NCI-H128 (cell line): Measurements from ENCODE around the gene TMEM151B.

ENCODE experiments used
- DNase-seq: peaks from one replicate; lab custom pipeline; 2025; ENCODE audit not compliant: unreplicated experiment; lab: John Stamatoyannopoulos, UW

TMEM151B gene

GRCh38 chr6:44263354-44264100, 6.7 kb upstream of the TMEM151B start:
- no peak for DNase-seq

- DNase-seq = peak; percentile 6
Measured at GRCh38 chr6:44264154-44265006, 5.9 kb upstream of the TMEM151B start.

DNA sequence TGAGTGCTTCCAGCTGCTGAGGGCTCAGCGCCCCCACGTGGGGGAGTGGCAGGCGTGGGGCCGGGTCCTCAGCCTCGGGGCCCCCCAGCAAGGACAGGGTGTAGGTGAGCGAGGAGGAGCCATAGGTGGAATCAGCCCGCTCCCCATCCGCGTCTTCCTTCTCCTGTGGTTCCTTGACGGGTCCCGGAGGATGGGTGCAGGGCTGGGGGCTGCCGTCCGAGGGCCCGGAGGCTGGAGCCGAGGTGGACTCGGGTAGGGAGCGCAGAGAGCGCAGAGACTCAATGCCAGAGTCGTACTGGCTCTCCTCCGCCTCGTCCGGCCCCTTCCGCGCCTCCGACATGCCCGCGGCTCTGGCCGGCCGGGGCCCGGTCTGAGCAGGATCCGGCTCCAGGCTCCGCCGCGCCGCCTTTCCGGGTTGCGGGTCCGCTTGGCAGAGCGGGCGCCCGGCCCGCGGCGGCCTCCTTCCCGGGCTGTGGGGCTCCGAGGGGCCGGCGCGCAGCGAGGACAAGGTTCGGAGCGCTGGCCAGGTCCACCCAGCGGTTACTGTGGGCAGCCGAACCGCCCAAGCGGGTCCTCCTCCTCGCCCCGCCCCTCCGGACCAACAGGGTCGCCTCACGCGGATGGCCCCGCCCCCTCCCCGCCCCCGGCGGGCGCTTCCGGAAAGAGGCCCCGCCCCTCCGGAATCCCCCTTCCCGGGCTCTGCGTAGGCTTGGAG, 5.1 kb upstream of the TMEM151B start, which contains the start of gene NFKBIE:
Gene NFKBIE, minus strand, starts transcription at position 545 of the 715 bp plus-strand sequence. Its CDS starts 205 bp downstream, at position 340.
- peak; percentile 59 for DNase-seq

DNA sequence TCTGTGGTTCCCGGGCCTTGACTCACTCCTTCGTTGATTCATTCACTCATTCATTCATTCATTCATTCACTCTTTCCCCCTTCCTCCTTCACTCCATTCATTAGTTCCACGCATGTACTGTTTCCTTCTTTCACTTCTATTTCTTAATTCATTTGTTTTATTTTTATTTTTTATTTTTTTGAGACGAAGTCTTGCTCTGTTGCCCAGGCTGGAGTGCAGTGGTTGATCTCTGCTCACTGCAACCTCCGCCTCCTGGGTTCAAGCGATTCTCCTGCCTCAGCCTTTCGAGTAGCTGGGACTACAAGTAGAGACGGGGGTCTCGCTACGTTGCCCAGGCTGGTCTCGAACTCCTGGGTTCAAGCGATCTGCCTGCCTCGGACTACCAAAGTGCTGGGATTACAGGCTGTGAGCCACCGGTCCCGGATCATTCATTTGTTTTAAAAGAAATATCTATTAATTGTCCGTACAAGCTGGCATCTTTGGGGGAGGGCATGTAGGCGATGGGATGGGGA, 4.5 kb upstream of the TMEM151B start:
- no peak for DNase-seq

DNA sequence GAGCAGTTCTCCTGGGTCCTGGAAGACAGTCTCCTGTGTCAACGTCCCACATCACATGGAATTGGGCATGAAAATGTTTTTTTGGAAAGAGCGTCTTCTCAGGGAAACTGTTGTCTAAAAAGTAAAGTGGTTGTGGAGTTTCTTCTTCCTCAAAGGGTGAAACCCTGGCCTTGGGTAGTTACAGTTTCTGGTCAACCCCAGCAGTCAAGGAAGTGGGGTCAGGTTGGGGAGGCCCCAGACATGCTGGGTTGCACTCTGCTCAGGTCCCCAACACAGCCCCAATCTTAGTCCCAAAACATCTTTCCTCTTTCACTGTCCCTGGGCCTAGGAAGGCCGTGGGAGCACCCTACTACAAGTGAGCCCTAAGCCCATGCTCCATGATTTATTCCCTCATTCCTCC, 3.9 kb upstream of the TMEM151B start:
- no peak for DNase-seq

DNA sequence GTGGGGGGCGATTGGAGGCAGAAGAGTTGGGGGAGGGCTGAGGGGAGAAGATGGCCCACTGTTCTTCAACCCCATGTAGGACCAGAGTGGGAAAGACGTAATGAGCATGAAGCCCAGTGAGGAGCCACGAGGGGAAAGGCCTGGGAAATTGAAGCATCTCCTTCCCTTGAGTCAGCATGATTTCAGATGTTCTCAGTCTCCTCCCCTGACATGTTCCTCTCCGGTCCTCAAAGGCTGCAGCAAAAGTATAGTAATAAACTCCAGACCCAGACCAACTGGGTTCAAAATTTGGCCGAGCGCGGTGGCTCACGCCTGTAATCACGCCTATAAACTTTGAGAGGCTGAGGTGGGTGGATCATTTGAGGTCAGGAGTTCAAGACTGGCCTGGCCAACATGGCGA, 3.0 kb upstream of the TMEM151B start:
- DNase-seq = no peak

- DNase-seq = peak; percentile 40
Measured at GRCh38 chr6:44268095-44268628, 2.1 kb upstream of the TMEM151B start.

DNA sequence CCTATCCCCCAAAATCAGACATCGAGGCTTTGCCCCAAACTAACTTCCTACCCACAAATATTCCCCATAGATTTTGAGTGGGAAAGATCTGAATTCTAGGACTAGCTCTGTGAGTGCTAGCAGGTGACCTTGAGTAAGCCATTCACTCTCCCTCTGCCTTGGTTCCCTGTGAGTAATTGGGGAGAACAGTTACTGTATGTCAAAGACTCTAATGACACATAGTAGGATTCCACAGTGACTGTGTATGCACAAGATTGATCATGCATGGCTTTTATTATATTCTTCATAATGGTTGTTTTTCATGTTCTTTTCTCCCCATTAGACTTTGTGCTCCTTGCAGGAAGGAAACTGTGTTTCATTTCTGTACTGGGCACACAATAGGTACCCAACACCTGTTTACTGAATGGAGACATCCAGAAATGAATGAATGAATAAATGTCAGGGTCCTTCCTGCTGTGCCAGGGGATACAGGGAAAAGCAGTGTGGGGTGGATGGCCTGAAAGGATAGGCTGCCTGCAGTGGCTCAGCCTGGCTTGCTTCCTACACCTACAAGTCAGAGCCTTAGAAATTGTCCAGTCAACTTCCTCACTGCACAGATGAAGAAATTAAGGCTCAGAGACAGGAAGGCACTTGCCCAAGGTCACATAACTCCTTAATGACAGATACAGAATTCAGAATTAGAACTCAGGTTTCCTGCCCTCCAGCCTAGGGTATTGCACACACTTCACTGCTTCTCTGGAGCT, 901 bp upstream of the TMEM151B start:
- DNase-seq = no peak

DNA sequence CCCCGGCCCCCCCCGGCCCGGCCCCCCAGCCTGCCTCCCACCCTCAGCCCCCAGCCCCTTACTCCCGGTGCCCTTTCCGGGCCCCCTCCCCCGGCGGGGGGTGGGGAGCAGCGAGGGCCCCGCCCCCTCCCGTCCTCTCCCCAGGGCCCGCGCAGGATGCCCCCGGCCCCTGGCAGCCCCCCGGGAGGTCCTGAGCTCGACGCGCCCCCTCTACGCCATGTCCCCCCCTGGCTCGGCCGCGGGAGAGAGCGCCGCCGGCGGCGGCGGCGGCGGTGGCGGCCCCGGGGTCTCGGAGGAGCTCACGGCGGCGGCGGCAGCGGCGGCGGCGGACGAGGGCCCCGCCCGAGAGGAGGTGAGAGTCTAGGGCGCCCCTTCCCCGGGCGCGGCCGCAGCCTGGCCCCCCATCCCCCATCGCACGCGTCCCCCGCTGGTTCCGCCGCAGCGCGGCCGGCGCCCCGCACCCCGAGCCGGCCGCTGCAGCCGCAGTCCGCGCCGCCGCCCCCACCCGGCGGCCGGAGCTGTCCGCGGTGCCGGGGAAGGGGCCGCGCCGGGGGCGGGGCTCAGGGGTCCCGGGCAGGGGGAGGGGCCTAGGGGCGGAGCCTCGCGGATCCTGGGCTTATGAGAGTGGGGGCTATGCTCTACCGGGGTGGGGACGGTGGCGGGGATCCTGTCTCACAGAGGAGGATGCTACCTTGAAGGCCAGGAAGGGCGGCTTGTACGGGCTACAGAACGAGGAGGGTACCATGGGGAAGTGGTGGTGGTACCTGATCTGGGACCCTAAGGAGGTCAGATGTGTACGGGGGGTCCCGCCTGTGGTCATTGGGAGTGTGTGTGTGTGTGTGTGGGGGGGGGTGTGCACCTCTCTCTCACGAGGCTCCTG, 516 bp downstream of the TMEM151B start:
- DNase-seq = peak; percentile 14

DNA sequence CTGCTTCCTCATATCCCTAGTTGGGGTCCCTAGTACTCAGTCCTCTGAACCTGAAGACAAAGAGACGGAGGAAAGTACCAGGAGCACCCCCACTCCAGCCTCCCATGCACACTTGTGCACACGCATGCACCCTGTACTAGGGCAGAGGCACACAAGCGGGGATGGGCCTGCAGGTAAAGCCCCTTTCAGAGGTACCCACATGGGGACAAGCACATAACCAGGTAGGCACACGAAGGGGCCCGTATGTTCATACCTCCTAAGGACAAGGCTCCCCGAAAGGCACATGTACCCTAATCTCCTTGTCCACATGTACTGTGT, 1.1 kb downstream of the TMEM151B start:
- no peak for DNase-seq

- DNase-seq = no peak
Measured at GRCh38 chr6:44271914-44272313, 1.7 kb downstream of the TMEM151B start.

GRCh38 chr6:44272529-44272928, 2.3 kb downstream of the TMEM151B start:
- DNase-seq = no peak

DNA sequence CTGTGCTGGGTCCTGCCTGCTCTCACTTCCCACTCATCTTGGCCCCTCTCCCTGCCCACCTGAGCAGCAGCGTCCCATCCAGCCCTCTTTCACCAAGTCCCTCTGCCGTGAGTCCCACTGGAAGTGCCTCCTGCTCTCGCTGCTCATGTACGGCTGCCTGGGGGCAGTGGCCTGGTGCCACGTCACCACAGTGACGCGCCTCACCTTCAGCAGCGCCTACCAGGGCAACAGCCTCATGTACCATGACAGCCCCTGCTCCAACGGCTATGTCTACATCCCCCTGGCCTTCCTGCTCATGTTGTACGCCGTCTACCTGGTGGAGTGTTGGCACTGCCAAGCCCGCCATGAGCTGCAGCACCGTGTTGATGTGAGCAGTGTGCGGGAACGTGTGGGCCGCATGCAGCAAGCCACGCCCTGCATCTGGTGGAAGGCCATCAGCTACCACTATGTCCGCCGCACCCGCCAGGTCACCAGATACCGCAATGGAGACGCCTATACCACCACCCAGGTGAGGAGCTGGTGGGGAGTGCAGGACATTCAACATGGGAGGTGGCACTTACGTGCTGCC, 2.8 kb downstream of the TMEM151B start:
- no peak for DNase-seq

DNA sequence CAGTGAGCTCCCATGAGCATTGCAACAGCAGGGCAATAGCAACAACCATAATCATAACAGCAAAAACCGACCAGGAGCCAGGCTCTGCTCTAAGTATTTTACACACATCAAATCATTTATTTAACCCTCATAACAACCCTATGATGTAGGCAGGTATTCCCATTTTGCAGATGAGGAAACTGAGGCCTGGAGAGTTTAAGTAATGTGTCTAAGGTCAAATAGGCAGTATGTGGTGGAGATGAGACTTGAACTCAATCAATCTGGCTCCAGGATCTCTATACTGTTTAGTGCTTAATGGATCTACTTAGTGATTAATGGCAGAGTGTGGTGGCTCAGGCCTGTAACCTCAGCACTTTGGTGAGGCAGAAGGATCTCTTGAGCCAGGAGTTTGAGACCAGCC, 3.4 kb downstream of the TMEM151B start:
- DNase-seq = no peak

- no peak for DNase-seq
Measured at GRCh38 chr6:44275271-44275748, 5.1 kb downstream of the TMEM151B start.

DNA sequence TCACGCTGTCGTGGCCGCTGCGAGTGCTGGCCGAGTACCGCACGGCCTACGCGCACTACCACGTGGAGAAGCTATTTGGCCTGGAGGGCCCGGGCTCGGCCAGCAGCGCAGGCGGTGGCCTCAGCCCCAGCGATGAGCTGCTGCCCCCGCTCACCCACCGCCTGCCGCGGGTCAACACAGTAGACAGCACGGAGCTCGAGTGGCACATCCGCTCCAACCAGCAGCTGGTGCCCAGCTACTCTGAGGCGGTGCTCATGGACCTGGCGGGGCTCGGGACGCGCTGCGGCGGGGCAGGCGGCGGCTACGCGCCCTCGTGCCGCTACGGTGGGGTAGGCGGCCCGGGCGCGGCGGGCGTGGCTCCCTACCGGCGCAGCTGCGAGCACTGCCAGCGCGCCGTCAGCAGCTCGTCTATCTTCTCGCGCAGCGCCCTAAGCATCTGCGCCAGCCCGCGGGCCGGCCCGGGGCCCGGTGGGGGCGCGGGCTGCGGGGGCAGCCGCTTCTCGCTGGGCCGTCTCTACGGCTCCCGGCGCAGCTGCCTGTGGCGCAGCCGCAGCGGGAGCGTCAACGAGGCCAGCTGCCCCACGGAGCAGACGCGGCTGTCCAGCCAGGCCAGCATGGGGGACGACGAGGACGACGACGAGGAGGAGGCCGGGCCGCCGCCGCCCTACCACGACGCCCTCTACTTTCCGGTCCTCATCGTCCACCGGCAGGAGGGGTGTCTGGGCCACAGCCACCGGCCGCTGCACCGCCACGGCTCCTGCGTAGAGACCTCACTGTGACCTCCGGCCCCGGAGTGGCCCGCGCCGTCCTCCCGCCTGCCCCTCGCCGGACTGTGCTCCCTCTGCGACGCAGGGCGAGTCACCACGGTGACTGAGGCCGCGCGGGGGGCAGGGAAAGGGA, 5.7 kb downstream of the TMEM151B start:
- no peak for DNase-seq

GRCh38 chr6:44276667-44277640, 6.7 kb downstream of the TMEM151B start:
- no peak for DNase-seq
